K562 (cell line): ENCODE results near the gene MTA1. TPM values are rescaled to one million over a fixed set of nuclear protein-coding genes. Genes with fewer than 3 reads are reported as not detected.

Source experiments
- ATAC-seq: fragments of 200-7000 bp; cut with Tn5 transposase; 3 replicates; pipeline ENCODE4 v1.9.1; 2020; ENCODE audit warnings: moderate library complexity
- BruUV-seq: library from RNA; stranded (reverse); fragments of 400-500 nt; replicated peaks from 2 replicates; lab custom pipeline; 2021; lab: Mats Ljungman, UMichigan
- CTCF ChIA-PET: fragments of 300-600 bp; formaldehyde crosslinking; extraction: SDS; loops from one replicate; lab custom pipeline; 2021; ENCODE audit warnings: low intra/inter-chr PET ratio; lab: Yijun Ruan, JAX
- POLR2A ChIA-PET: fragments of 300-600, 350-650 bp; sonication (Branson Sonifier 250); formaldehyde crosslinking; extraction: SDS; loops from one replicate; lab custom pipeline; 2021; ENCODE audit warnings: antibody characterized with exemption, inconsistent platforms; lab: Yijun Ruan, JAX
- DNase-seq, 4 experiments: peaks; one replicate each; pipeline versions ENCODE4 v3.0.0 to v3.0.0-alpha.2; 2011 to 2018; ENCODE audit warnings: low spot score in 3 of 4, mixed read lengths in 3 of 4; ENCODE audit errors: extremely low read depth in 1 of 4
- FAIRE-seq: peaks from 2 replicates; lab custom pipeline; 2011; peaks lifted over from hg19 to GRCh38; lab: Jason Lieb, UNC
- H2AFZ ChIP-seq: 2 replicates; pipeline ENCODE4 v1.6.0; 2011; ENCODE audit warnings: low read depth, low read length, control low read depth, inconsistent platforms
- H3K27ac ChIP-seq: fragments of 200-600 bp; 3 replicates; pipeline ENCODE4 v1.8.0; 2011; ENCODE audit warnings: low read depth, mild to moderate bottlenecking, control low read depth, inconsistent platforms, low read length, moderate library complexity, mixed read lengths; ENCODE audit errors: extremely low read depth
- H3K27me3 ChIP-seq, 2 experiments: fragments of 300-600 bp in 1 of 2; 2 replicates in 1 of 2; 3 replicates in 1 of 2; pipeline versions ENCODE4 v1.6.0 to v1.8.0; 2011; ENCODE audit warnings: inconsistent platforms in 2 of 2, low read length in 2 of 2, mild to moderate bottlenecking in 1 of 2, mixed read lengths in 1 of 2, moderate library complexity in 1 of 2; ENCODE audit not compliant: control insufficient read depth in 2 of 2, insufficient read depth in 2 of 2
- H3K36me3 ChIP-seq: fragments of 300-600 bp; 3 replicates; pipeline ENCODE4 v1.8.0; 2011; ENCODE audit warnings: mild to moderate bottlenecking, low read length, inconsistent platforms; ENCODE audit not compliant: control insufficient read depth, insufficient read depth
- H3K4me1 ChIP-seq, 2 experiments: fragments of 200-600 bp in 1 of 2; replicated peaks in 1 of 2; 2 replicates in 1 of 2; 3 replicates in 1 of 2; pipeline versions ENCODE4 v1.5.1 to v1.8.0; 2011; ENCODE audit warnings: inconsistent platforms in 2 of 2, low read length in 2 of 2, mild to moderate bottlenecking in 1 of 2, mixed read lengths in 1 of 2, moderate library complexity in 1 of 2; ENCODE audit not compliant: control insufficient read depth in 2 of 2, insufficient read depth in 2 of 2
- H3K4me2 ChIP-seq: 2 replicates; pipeline ENCODE4 v1.6.1; 2011; ENCODE audit warnings: low read length, control low read depth, inconsistent platforms, mixed read lengths; ENCODE audit not compliant: insufficient read depth
- H3K4me3 ChIP-seq: fragments of 200-600 bp; sonication (generic), shearing (Covaris generic); 2 replicates; pipeline ENCODE4 v1.5.1; 2016; ENCODE audit warnings: control low read depth, inconsistent platforms
- H3K79me2 ChIP-seq: fragments of 200-600 bp; 3 replicates; pipeline ENCODE4 v1.8.0; 2011; ENCODE audit warnings: low read length, inconsistent platforms; ENCODE audit not compliant: control insufficient read depth, insufficient read depth
- H3K9ac ChIP-seq, 2 experiments: 2 replicates each; pipeline versions ENCODE4 v1.6.0 to v1.6.1; 2011; ENCODE audit warnings: low read depth in 2 of 2, low read length in 2 of 2, control low read depth in 1 of 2, inconsistent platforms in 1 of 2, mild to moderate bottlenecking in 1 of 2, mixed read lengths in 1 of 2; ENCODE audit not compliant: insufficient read depth in 1 of 2
- H3K9me1 ChIP-seq: one replicate; pipeline ENCODE4 v1.6.0; 2011; ENCODE audit warnings: inconsistent platforms, mild to moderate bottlenecking, low read length, moderate library complexity; ENCODE audit not compliant: control insufficient read depth, insufficient read depth
- H3K9me3 ChIP-seq: replicated peaks from 2 replicates; pipeline ENCODE4 v1.5.1; 2011; ENCODE audit warnings: low read depth, low read length, inconsistent platforms; ENCODE audit not compliant: control insufficient read depth, insufficient read depth
- H4K20me1 ChIP-seq: replicated peaks from 2 replicates; pipeline ENCODE4 v1.6.1; 2011; ENCODE audit warnings: low read length, inconsistent platforms, mixed read lengths; ENCODE audit not compliant: control insufficient read depth, insufficient read depth
- ADNP ChIP-seq: fragments of 200-800 bp; sonication (Bioruptor generic); IDR thresholded peaks from 2 replicates; pipeline ENCODE4 v1.6.1; 2016; ENCODE audit warnings: missing genetic modification characterization, missing compliant biosample characterization
- POLR2G ChIP-seq: fragments of 200-400 bp; formaldehyde crosslinking; IDR thresholded peaks from 2 replicates; pipeline ENCODE4 v1.6.1; 2017; ENCODE audit warnings: low read depth, mild to moderate bottlenecking, antibody characterized with exemption, low read length, moderate library complexity
- RBFOX2 ChIP-seq: fragments of 200-400 bp; formaldehyde crosslinking; IDR thresholded peaks from 2 replicates; pipeline ENCODE4 v1.6.1; 2017; ENCODE audit warnings: low read depth, mild to moderate bottlenecking, low read length, moderate library complexity
- WGBS: fragments of 100-300 bp; shearing (Covaris generic); methylation state at CpG from one replicate; pipeline ENCODE4 v1.1.6; 2016; ENCODE audit warnings: low coverage, mixed read lengths; ENCODE audit not compliant: insufficient coverage; ENCODE audit errors: missing lambda C conversion rate; 5-methylcytosine and 5-hydroxymethylcytosine counted together
- in situ Hi-C: fragments of 300-500 bp; cut with MboI; formaldehyde crosslinking; loops from 4 replicates; pipeline ENCODE4 v1.15.0; 2018; ENCODE audit warnings: inconsistent platforms, mixed read lengths
- intact Hi-C: fragments of 100-400 bp; cut with micrococcal nuclease; formaldehyde crosslinking; loops from 2 replicates; pipeline ENCODE4 v1.14.2; 2022
- polyA plus RNA-seq, 8 experiments: library from polyadenylated mRNA; depleted of rRNA in 4 of 8; stranded (reverse) in 5 of 8; unstranded in 3 of 8; fragments of >200 nt; fragmentation: Nextera tagmentation in 2 of 8; fragmentation: Illumina TruSeq in 1 of 8; extraction: Ambion mirVana in 2 of 8; extraction: Trizol in 1 of 8; gene quantifications; 2 replicates each; pipeline versions ENCODE4 v1.2.1 to v1.2.3, GENCODE V29; 2011 to 2014; ENCODE audit warnings: inconsistent platforms in 1 of 8, missing spikeins in 1 of 8
- total RNA-seq, 7 experiments: library from RNA; depleted of rRNA in 6 of 7; stranded (reverse); fragments of >200 nt in 6 of 7; fragmentation: Illumina TruSeq in 2 of 7; extraction: Trizol in 2 of 7; gene quantifications; 2 replicates each; pipeline versions ENCODE4 v1.2.1 to v1.2.3, GENCODE V29; 2011 to 2021; ENCODE audit warnings: low replicate concordance in 1 of 7

The MTA1 gene
- total and polyA plus RNA-seq, 9 of the 15 experiments (the other 6 are each of a cell fraction or from before 2014, with no cell fraction given): 0.13 to 118 (median 32.3) TPM

- no peak within 1 kb of the TSS for H3K27ac ChIP-seq
- no peaks in the 10 kb centered on the region for H3K79me2 ChIP-seq
- intact Hi-C loops: loop anchor here (5.0 kb wide), 1 partner anchor 39 kb away; no protein-coding TSS in a partner anchor
- no TSS peak for BruUV-seq
- ATAC-seq (no peak), FAIRE-seq (no peak), DNase-seq (no peak)
- TF ChIP-seq RBFOX2 (0 out of 2 replicates have a peak, but pooled peaks have one; percentile 9), POLR2G (0 out of 2 replicates have a peak, but pooled peaks have one; percentile 2), ADNP (tag) (no peak)
- in situ Hi-C loops: loop anchor here (5.0 kb wide), 1 partner anchor 114 kb away; no protein-coding TSS in a partner anchor
- peak within 1 kb of the TSS; percentile 55; the same call in 1 of the 2 replicates for H2AFZ ChIP-seq
- no peaks in the 10 kb centered on the region for H3K9me3 ChIP-seq
- H4K20me1 ChIP-seq: no peaks in the 10 kb centered on the region
- ChIA-PET POLR2A (interaction anchor here (1.0 kb wide), 1 partner anchor 89 kb away, joined by 3 read pairs; no protein-coding TSS in a partner anchor), CTCF (no interaction called here)
- WGBS: 100% methylated on average over 2 of the region's 56 CpGs
- peak within 1 kb of the TSS in 1 of 2 experiments; percentile 83; a peak in 2 of 4 replicates for H3K9ac ChIP-seq
- H3K4me3 ChIP-seq: no peak within 1 kb of the TSS
- no peak within 1 kb of the TSS for H3K4me2 ChIP-seq
- peaks cover 12 to 91% of the 10 kb centered on the region in 2 experiments for H3K4me1 ChIP-seq
- no peaks in the 10 kb centered on the region for H3K27me3 ChIP-seq
- H3K36me3 ChIP-seq: no peaks in the 10 kb centered on the region
- H3K9me1 ChIP-seq: no peaks in the 10 kb centered on the region
Measured at GRCh38 chr14:105486163-105486973, 66.7 kb downstream of the MTA1 start, which contains the start of gene CRIP1. TSS of gene CRIP1 (plus strand) at chr14:105486886. CDS start at chr14:105487260, 374 bp downstream.
